GM18951 (cell line): ENCODE results near the gene CREB3L2.

ENCODE experiments used
- POLR2A ChIP-seq: IDR thresholded peaks from 4 replicates; pipeline ENCODE4 v1.6.1; 2011; ENCODE audit warnings: mild to moderate bottlenecking; ENCODE audit not compliant: insufficient read length, insufficient read depth; ENCODE audit errors: extremely low read depth
- in situ Hi-C: fragments of 300-500 bp; cut with MboI; formaldehyde crosslinking; loops from one replicate; pipeline ENCODE4 v1.12.0; 2022; ENCODE audit warnings: low sequenced_read_pairs, mixed read lengths, inconsistent platforms; ENCODE audit not compliant: unreplicated experiment

CREB3L2 gene

GRCh38 chr7:137873524-137873923, 128.4 kb downstream of the CREB3L2 start:
- in situ Hi-C loops: no loop called here
- no peak for TF ChIP-seq POLR2A

- TF ChIP-seq POLR2A: no peak
- in situ Hi-C loops: no loop called here
These were observed 130.5 kb downstream of the CREB3L2 start for GRCh38 chr7:137871170-137871915.

DNA sequence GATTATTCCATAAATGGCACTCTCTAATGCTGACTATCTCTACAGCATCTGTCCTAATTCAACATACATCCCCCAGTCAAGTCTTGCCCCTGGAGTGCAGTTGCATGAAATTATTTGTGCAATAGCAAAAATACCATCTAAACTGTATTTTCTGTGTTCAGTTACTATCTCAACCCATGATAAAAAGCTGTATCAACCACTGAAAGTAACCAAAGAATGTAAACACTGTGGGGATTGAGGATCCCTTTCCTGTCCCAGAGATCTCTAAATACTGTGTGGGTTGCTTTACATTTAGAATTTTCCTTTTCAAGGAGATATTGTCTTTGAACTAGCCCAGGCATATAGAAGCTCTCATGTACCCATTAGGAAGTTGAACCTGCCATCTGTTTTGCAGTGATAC, 131.2 kb downstream of the CREB3L2 start:
- no peak for TF ChIP-seq POLR2A
- in situ Hi-C loops: no loop called here

DNA sequence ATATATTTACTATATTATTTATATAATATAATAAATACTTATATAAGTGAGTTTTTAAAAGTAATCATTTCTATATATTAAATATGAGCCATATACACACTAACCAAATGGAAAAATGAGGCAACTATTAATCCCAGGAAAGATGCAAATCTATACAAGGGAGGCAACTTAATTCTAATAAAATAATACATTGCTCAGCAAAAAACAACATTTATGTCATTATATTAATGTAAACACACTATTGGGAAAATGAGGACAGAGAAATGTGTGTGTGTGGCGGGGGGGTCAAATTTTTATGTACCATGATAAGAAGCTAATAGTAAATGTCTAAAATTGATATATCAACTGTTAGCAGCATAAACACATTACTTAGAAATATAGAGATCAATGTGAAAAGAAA, 131.8 kb downstream of the CREB3L2 start:
- TF ChIP-seq POLR2A: no peak
- in situ Hi-C loops: no loop called here

- no peak for TF ChIP-seq POLR2A
- in situ Hi-C loops: no loop called here
These were observed 132.6 kb downstream of the CREB3L2 start for GRCh38 chr7:137869260-137869659.

GRCh38 chr7:137867289-137867688, 134.6 kb downstream of the CREB3L2 start:
- in situ Hi-C loops: no loop called here
- TF ChIP-seq POLR2A: no peak

DNA sequence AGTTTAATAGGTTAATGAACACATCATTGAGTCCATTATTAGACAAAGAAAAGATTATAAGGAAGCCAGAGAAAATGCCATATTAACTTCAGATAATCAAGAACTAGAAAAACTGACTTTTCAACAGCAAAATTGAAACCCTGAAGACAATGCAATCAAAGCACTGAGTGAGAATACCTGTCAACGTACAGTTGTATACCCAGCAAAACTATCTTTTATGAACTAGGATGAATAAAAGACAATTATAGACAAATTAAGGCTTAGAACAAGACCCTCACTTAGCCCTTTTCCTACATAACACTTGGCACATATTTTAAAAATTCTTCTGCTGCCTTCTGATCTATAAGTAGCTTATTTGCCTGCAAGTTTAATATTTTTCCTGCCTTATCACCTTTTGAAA, 136.1 kb downstream of the CREB3L2 start:
- in situ Hi-C loops: no loop called here
- TF ChIP-seq POLR2A: no peak

- in situ Hi-C loops: no loop called here
- no peak for TF ChIP-seq POLR2A
These were observed 138.9 kb downstream of the CREB3L2 start for GRCh38 chr7:137862964-137863363.

GRCh38 chr7:137862358-137862757, 139.5 kb downstream of the CREB3L2 start:
- in situ Hi-C loops: no loop called here
- no peak for TF ChIP-seq POLR2A

GRCh38 chr7:137860542-137860941, 141.3 kb downstream of the CREB3L2 start:
- no peak for TF ChIP-seq POLR2A
- in situ Hi-C loops: no loop called here

- in situ Hi-C loops: no loop called here
- TF ChIP-seq POLR2A: no peak
These were observed 148.8 kb downstream of the CREB3L2 start for GRCh38 chr7:137853053-137853452.

GRCh38 chr7:137852108-137852507, 149.8 kb downstream of the CREB3L2 start:
- TF ChIP-seq POLR2A: no peak
- in situ Hi-C loops: no loop called here

- in situ Hi-C loops: no loop called here
- TF ChIP-seq POLR2A: no peak
These were observed 150.6 kb downstream of the CREB3L2 start for GRCh38 chr7:137850972-137851945.

DNA sequence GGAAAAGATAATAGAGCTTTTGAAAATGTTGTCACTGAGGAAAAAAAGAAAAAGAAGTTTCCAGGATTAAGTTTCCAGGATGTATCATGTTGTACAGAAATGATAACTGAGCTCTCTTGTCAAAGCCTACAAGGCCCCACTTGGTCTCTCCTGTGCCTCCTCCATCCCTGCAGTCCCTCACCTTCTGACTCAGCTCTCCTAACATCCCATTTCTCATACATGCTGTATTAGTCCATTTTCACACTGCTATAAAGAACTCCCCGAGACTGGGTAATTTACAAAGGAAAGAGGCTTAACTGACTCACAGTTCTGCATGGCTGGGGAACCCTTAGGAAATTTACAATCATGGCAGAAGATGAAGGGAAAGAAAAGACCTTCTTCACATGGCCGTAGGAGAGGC, 151.3 kb downstream of the CREB3L2 start:
- in situ Hi-C loops: no loop called here
- TF ChIP-seq POLR2A: no peak

GRCh38 chr7:137848095-137848494, 153.8 kb downstream of the CREB3L2 start:
- in situ Hi-C loops: no loop called here
- TF ChIP-seq POLR2A: no peak
